Peyer's patch (tissue), 4 donors: ENCODE results near the gene CAPZA3.

Experiments used
- POLR2A ChIP-seq, 2 donors: fragments of 450-650 bp; IDR thresholded peaks; one replicate each; pipeline ENCODE4 v1.5.1; 2017; ENCODE audit warnings: antibody characterized with exemption in 2 of 2, mild to moderate bottlenecking in 2 of 2, moderate library complexity in 2 of 2
- TF ChIP-seq, protein P1 (sequence below), 6 experiments: fragments of 450-650 bp in 4 of 6; fragments of 200-600 bp in 2 of 6; sonication (generic) in 1 of 6; IDR thresholded peaks; one replicate each; pipeline ENCODE4 v1.5.1; 2017 to 2019; ENCODE audit warnings: antibody characterized with exemption in 6 of 6, mild to moderate bottlenecking in 3 of 6, moderate library complexity in 1 of 6

DNA sequence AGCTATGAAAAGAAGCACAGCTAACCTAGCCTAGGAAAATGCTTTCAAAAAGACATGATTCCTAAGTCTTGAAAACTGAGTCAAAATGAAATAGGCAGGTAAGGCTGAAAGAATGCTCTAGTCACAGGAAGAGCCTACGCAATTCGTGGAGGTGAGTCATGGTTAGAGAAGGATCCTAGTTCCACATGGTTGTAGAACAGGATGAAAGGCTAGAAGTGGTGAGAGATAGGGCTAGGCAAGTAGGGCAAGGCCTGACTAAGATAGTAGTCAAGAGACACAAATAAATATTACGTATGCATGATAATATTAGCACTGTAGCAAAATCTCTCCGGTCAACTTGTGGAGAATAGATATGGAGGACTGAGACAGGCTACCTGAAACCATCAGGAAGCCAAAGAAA, 47.3 kb upstream of the CAPZA3 start:
- TF ChIP-seq, protein P1, sequence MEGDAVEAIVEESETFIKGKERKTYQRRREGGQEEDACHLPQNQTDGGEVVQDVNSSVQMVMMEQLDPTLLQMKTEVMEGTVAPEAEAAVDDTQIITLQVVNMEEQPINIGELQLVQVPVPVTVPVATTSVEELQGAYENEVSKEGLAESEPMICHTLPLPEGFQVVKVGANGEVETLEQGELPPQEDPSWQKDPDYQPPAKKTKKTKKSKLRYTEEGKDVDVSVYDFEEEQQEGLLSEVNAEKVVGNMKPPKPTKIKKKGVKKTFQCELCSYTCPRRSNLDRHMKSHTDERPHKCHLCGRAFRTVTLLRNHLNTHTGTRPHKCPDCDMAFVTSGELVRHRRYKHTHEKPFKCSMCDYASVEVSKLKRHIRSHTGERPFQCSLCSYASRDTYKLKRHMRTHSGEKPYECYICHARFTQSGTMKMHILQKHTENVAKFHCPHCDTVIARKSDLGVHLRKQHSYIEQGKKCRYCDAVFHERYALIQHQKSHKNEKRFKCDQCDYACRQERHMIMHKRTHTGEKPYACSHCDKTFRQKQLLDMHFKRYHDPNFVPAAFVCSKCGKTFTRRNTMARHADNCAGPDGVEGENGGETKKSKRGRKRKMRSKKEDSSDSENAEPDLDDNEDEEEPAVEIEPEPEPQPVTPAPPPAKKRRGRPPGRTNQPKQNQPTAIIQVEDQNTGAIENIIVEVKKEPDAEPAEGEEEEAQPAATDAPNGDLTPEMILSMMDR (IDR thresholded peaks at IDR 0.05) = no peak
- TF ChIP-seq POLR2A (IDR thresholded peaks at IDR 0.05) = no peak
